ENCODE data around the gene HIVEP2.

The HIVEP2 gene

DNA sequence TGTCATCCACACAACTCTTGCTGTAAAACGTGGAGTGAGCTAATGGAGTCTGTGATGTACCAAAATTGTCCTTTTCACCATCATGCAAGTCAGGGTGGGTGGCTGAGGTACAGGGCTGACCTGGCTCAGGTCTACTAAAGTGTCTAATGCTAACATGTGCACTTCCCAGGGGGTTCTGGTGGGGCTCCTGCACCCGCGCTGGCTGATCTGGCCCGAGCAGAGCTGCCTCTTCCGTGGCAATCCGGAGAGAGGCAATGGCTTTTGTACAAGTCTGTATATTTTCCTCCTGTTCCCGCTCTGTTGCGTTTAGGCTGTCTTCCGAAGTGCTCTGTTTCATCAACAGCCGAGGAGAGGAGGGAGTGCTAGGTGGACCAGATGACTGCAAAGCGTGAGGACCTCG, 191.8 kb downstream of the HIVEP2 start:
- Histone ChIP-seq H3K4me3 (ENCODE audit: extremely low read depth, insufficient read depth, low read length, poor library complexity, severe bottlenecking) (no peak overlapping the region), H3K9me3 (ENCODE audit: control insufficient read depth, low read length) (no peaks in the 10 kb centered on the region), H3K36me3 (ENCODE audit: control insufficient read depth, insufficient read depth, low read length) (peaks cover 17% of the 10 kb centered on the region), H3K27ac (ENCODE audit: low read depth, low read length, severe bottlenecking) (no peak overlapping the region), H3K4me1 (ENCODE audit: control insufficient read depth, insufficient read depth, low read length, poor library complexity, severe bottlenecking) (peaks cover 3% of the 10 kb centered on the region)
- WGBS, 2 experiments (ENCODE audit: insufficient coverage in 2 of 2) = 95 to 96% methylated on average over 9 to 10 of the region's 12 CpGs

DNA sequence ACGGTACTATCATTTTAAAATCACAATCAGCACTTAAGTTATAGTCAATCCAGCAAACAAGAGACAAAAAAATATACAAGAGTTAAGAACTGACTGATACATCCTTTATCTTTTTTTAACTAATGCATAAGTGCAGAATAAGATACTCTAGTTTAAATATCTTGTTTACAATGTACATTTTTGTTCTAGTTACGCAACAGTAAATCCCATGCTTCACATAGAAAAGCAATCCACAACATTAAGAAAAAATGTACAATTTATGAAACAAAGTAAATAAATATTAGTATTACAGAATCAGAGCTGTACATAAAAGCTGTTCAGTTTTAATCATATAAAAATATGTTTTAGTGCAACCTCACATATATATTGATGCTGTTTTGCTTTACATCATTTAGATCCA, 192.6 kb downstream of the HIVEP2 start:
- WGBS, 2 experiments (ENCODE audit: insufficient coverage in 2 of 2) = 83% methylated on average over 1 of the region's 2 CpGs; no CpG with 5 or more reads in 1 of the 2 experiments
- no peaks in the 10 kb centered on the region for H3K9me3 ChIP-seq (ENCODE audit: control insufficient read depth, low read length)
- H3K4me1 ChIP-seq (ENCODE audit: control insufficient read depth, insufficient read depth, low read length, poor library complexity, severe bottlenecking) = peaks cover 3% of the 10 kb centered on the region
- no peak overlapping the region for H3K4me3 ChIP-seq (ENCODE audit: extremely low read depth, insufficient read depth, low read length, poor library complexity, severe bottlenecking)
- no peak overlapping the region for H3K27ac ChIP-seq (ENCODE audit: low read depth, low read length, severe bottlenecking)
- H3K36me3 ChIP-seq (ENCODE audit: control insufficient read depth, insufficient read depth, low read length) = peaks cover 17% of the 10 kb centered on the region

- 84 to 95% methylated on average over 2 to 3 of the region's 3 CpGs for WGBS, 2 experiments (ENCODE audit: insufficient coverage in 2 of 2)
- H3K4me3 ChIP-seq (ENCODE audit: extremely low read depth, insufficient read depth, low read length, poor library complexity, severe bottlenecking) = no peak overlapping the region
- no peaks in the 10 kb centered on the region for H3K9me3 ChIP-seq (ENCODE audit: control insufficient read depth, low read length)
- H3K4me1 ChIP-seq (ENCODE audit: control insufficient read depth, insufficient read depth, low read length, poor library complexity, severe bottlenecking) = peaks cover 3% of the 10 kb centered on the region
- H3K36me3 ChIP-seq (ENCODE audit: control insufficient read depth, insufficient read depth, low read length) = peaks cover 17% of the 10 kb centered on the region
- H3K27ac ChIP-seq (ENCODE audit: low read depth, low read length, severe bottlenecking) = no peak overlapping the region
These were observed 193.5 kb downstream of the HIVEP2 start for GRCh38 chr6:142751452-142751851.

GRCh38 chr6:142750998-142751397, 194.0 kb downstream of the HIVEP2 start:
- Histone ChIP-seq H3K36me3 (ENCODE audit: control insufficient read depth, insufficient read depth, low read length) (peaks cover 15% of the 10 kb centered on the region), H3K4me1 (ENCODE audit: control insufficient read depth, insufficient read depth, low read length, poor library complexity, severe bottlenecking) (no peaks in the 10 kb centered on the region), H3K9me3 (ENCODE audit: control insufficient read depth, low read length) (no peaks in the 10 kb centered on the region), H3K27ac (ENCODE audit: low read depth, low read length, severe bottlenecking) (no peak overlapping the region), H3K4me3 (ENCODE audit: extremely low read depth, insufficient read depth, low read length, poor library complexity, severe bottlenecking) (no peak overlapping the region)
- WGBS, 2 experiments (ENCODE audit: insufficient coverage in 2 of 2) = 50% methylated on average over 1 of the region's 1 CpG

DNA sequence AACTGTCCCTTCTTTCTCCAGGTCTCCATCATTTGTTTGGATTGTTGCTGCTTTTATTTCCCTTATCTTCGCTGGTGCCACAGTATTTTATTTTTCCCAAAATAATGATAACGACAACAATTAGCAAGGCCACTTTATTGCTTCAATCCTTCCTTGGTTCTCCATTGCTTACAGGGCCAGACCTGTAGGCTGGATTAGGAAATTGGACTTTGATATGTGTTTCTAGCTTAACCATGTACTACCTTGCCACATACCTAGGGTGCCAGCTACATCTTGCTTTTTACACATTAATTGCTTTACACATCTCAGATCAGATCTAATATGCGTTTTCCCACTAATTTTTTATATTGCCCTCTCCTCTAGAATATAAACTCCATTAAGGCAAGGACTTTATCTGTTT, 195.4 kb downstream of the HIVEP2 start:
- Histone ChIP-seq H3K9me3 (ENCODE audit: control insufficient read depth, low read length) (no peaks in the 10 kb centered on the region), H3K4me1 (ENCODE audit: control insufficient read depth, insufficient read depth, low read length, poor library complexity, severe bottlenecking) (no peaks in the 10 kb centered on the region), H3K36me3 (ENCODE audit: control insufficient read depth, insufficient read depth, low read length) (peaks cover 10% of the 10 kb centered on the region), H3K27ac (ENCODE audit: low read depth, low read length, severe bottlenecking) (no peak overlapping the region), H3K4me3 (ENCODE audit: extremely low read depth, insufficient read depth, low read length, poor library complexity, severe bottlenecking) (no peak overlapping the region)
- 80 to 100% methylated on average over 1 to 2 of the region's 3 CpGs for WGBS, 2 experiments (ENCODE audit: insufficient coverage in 2 of 2)

DNA sequence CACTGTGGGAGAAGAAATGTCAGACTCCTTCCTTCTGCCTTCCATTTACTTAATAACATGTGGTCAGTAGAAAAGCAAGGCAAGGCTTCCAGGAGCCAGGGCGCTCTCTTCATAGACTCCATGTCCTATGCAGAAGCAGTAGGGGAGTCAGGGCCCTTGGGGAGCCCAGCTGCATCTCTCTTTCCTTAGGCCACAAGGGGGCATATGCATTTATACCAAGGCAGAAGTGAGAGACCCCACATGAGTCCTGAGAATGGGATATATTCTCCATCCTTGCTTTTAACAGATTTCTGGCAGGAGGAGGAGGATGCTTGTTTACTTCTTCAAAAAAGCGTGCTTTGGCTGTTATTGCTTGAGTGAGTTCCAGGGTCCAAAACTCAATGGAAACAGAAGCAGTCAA, 198.5 kb downstream of the HIVEP2 start:
- Histone ChIP-seq H3K9me3 (ENCODE audit: control insufficient read depth, low read length) (no peaks in the 10 kb centered on the region), H3K4me3 (ENCODE audit: extremely low read depth, insufficient read depth, low read length, poor library complexity, severe bottlenecking) (no peak overlapping the region), H3K36me3 (ENCODE audit: control insufficient read depth, insufficient read depth, low read length) (no peaks in the 10 kb centered on the region), H3K4me1 (ENCODE audit: control insufficient read depth, insufficient read depth, low read length, poor library complexity, severe bottlenecking) (no peaks in the 10 kb centered on the region), H3K27ac (ENCODE audit: low read depth, low read length, severe bottlenecking) (no peak overlapping the region)
- 100% methylated on average over 1 of the region's 2 CpGs; no CpG with 5 or more reads in 1 of the 2 experiments for WGBS, 2 experiments (ENCODE audit: insufficient coverage in 2 of 2)

DNA sequence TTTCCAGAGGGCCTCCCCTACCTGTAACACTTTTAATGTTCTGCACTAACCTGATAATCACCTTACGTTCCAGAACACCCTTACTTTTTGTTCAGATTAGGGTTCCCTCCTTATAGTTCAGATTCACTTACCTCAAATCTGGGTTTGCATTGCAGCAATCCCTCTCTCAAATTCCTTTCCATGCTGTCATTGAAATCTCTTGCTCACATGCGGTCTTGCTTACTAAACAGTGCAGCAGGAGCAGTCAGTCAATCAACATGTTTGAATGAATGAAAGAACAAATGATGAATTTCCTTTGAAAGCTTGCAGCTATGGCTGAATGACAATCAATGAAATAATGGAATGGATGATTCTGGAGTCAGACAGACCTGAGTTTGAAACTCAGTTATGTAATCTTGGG, 200.1 kb downstream of the HIVEP2 start:
- H3K4me3 ChIP-seq (ENCODE audit: extremely low read depth, insufficient read depth, low read length, poor library complexity, severe bottlenecking) = no peak overlapping the region
- 83 to 100% methylated on average over 2 of the region's 2 CpGs for WGBS, 2 experiments (ENCODE audit: insufficient coverage in 2 of 2)
- H3K4me1 ChIP-seq (ENCODE audit: control insufficient read depth, insufficient read depth, low read length, poor library complexity, severe bottlenecking) = no peaks in the 10 kb centered on the region
- no peak overlapping the region for H3K27ac ChIP-seq (ENCODE audit: low read depth, low read length, severe bottlenecking)
- H3K36me3 ChIP-seq (ENCODE audit: control insufficient read depth, insufficient read depth, low read length) = no peaks in the 10 kb centered on the region
- no peaks in the 10 kb centered on the region for H3K9me3 ChIP-seq (ENCODE audit: control insufficient read depth, low read length)

DNA sequence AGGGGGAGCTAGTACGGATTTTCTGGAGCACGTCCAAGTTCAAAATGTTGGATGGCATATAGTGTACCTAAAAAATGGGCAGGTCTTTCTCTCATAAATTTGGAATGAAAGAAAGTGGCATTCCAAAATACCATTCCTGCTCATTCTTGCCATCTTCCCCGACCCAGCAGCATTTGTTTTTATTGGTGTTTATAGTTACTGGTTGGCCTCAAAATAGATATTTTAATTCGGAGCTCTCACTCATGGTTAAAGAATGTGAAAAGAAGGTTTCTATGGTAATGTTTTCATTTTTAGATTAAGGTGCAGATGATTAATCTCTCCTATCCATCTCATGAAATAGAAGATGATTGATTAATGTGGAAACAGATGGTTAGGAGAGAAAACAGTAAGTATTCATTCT, 204.5 kb downstream of the HIVEP2 start:
- Histone ChIP-seq H3K27ac (ENCODE audit: low read depth, low read length, severe bottlenecking) (no peak overlapping the region), H3K9me3 (ENCODE audit: control insufficient read depth, low read length) (no peaks in the 10 kb centered on the region), H3K4me1 (ENCODE audit: control insufficient read depth, insufficient read depth, low read length, poor library complexity, severe bottlenecking) (peaks cover 12% of the 10 kb centered on the region), H3K36me3 (ENCODE audit: control insufficient read depth, insufficient read depth, low read length) (no peaks in the 10 kb centered on the region), H3K4me3 (ENCODE audit: extremely low read depth, insufficient read depth, low read length, poor library complexity, severe bottlenecking) (no peak overlapping the region)
- 80 to 100% methylated on average over 1 to 2 of the region's 4 CpGs for WGBS, 2 experiments (ENCODE audit: insufficient coverage in 2 of 2)

DNA sequence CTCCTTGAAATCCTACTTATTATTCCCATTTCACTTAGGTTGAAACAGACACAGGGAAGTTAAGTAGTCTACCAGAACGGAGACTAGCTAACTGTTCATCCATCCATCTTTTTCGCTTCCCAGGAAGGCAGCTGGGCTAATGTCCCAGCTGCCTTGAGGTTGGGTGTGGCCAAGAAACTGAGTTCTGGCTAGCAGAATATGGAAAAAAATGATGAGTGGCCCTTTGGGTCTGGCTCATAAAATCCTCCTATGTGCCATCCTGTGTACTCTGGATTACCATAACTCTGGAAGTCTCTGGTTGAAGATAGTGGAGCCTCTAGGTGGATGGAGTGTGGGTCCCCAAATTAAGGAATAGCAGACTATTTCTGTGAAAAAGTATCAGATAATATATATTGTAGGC, 206.2 kb downstream of the HIVEP2 start:
- 50 to 100% methylated on average over 1 to 2 of the region's 2 CpGs for WGBS, 2 experiments (ENCODE audit: insufficient coverage in 2 of 2)
- H3K27ac ChIP-seq (ENCODE audit: low read depth, low read length, severe bottlenecking) = no peak overlapping the region
- H3K36me3 ChIP-seq (ENCODE audit: control insufficient read depth, insufficient read depth, low read length) = no peaks in the 10 kb centered on the region
- H3K4me1 ChIP-seq (ENCODE audit: control insufficient read depth, insufficient read depth, low read length, poor library complexity, severe bottlenecking) = peaks cover 15% of the 10 kb centered on the region
- H3K9me3 ChIP-seq (ENCODE audit: control insufficient read depth, low read length) = no peaks in the 10 kb centered on the region
- H3K4me3 ChIP-seq (ENCODE audit: extremely low read depth, insufficient read depth, low read length, poor library complexity, severe bottlenecking) = no peak overlapping the region

GRCh38 chr6:142738035-142738396, 207.0 kb downstream of the HIVEP2 start:
- no peaks in the 10 kb centered on the region for H3K9me3 ChIP-seq (ENCODE audit: control insufficient read depth, low read length)
- H3K4me3 ChIP-seq (ENCODE audit: extremely low read depth, insufficient read depth, low read length, poor library complexity, severe bottlenecking) = no peak overlapping the region
- H3K27ac ChIP-seq (ENCODE audit: low read depth, low read length, severe bottlenecking) = peak overlapping the region; percentile 24
- 96 to 98% methylated on average over 4 of the region's 4 CpGs for WGBS, 2 experiments (ENCODE audit: insufficient coverage in 2 of 2)
- H3K4me1 ChIP-seq (ENCODE audit: control insufficient read depth, insufficient read depth, low read length, poor library complexity, severe bottlenecking) = peaks cover 15% of the 10 kb centered on the region
- H3K36me3 ChIP-seq (ENCODE audit: control insufficient read depth, insufficient read depth, low read length) = no peaks in the 10 kb centered on the region

GRCh38 chr6:142737368-142738034, 207.5 kb downstream of the HIVEP2 start:
- peaks cover 15% of the 10 kb centered on the region for H3K4me1 ChIP-seq (ENCODE audit: control insufficient read depth, insufficient read depth, low read length, poor library complexity, severe bottlenecking)
- WGBS, 2 experiments (ENCODE audit: insufficient coverage in 2 of 2) = 85 to 95% methylated on average over 1 of the region's 3 CpGs
- peak overlapping the region; percentile 24 for H3K27ac ChIP-seq (ENCODE audit: low read depth, low read length, severe bottlenecking)

More at GRCh38 chr6:142737368-142738034, 207.5 kb downstream of the HIVEP2 start:
- no peaks in the 10 kb centered on the region for H3K36me3 ChIP-seq (ENCODE audit: control insufficient read depth, insufficient read depth, low read length)
- no peaks in the 10 kb centered on the region for H3K9me3 ChIP-seq (ENCODE audit: control insufficient read depth, low read length)
- no peak overlapping the region for H3K4me3 ChIP-seq (ENCODE audit: extremely low read depth, insufficient read depth, low read length, poor library complexity, severe bottlenecking)

Data from mesodermal cell (in vitro differentiated cells).